Common myeloid progenitor, CD34-positive (primary cell): ENCODE results near the gene MGST3.

Source experiments
- CTCF ChIA-PET: fragments of 350-600 bp; sonication (Branson Sonifier 250); formaldehyde crosslinking; loops from one replicate; lab custom pipeline; 2021; ENCODE audit warnings: antibody characterized with exemption; lab: Charles Lee
- POLR2A ChIA-PET: fragments of 350-600 bp; sonication (Branson Sonifier 250); formaldehyde crosslinking; loops from one replicate; lab custom pipeline; 2021; ENCODE audit warnings: antibody characterized with exemption; lab: Charles Lee
- DNase-seq, 3 donors: peaks; one replicate each; pipeline versions ENCODE4 v3.0.0 to v3.0.0-alpha.2; 2013
- H3K27ac ChIP-seq, 2 experiments: 1 replicate in 1 of 2; 2 replicates in 1 of 2; pipeline ENCODE4 v1.7.0; 2013; ENCODE audit warnings: inconsistent platforms in 2 of 2, low read length in 2 of 2, mild to moderate bottlenecking in 2 of 2, low read depth in 1 of 2, moderate library complexity in 1 of 2; ENCODE audit not compliant: severe bottlenecking in 2 of 2, insufficient read depth in 1 of 2, poor library complexity in 1 of 2
- H3K27me3 ChIP-seq, 5 experiments: replicated peaks in 2 of 5; 1 replicate in 3 of 5; 2 replicates in 2 of 5; pipeline versions ENCODE4 v1.6.1 to v1.7.0; 2013; ENCODE audit warnings: low read length in 4 of 5, mild to moderate bottlenecking in 2 of 5, moderate library complexity in 2 of 5, inconsistent platforms in 1 of 5; ENCODE audit not compliant: insufficient read depth in 5 of 5, control insufficient read depth in 4 of 5
- H3K36me3 ChIP-seq, 4 experiments: 1 replicate in 2 of 4; 2 replicates in 2 of 4; pipeline versions ENCODE4 v1.6.1 to v1.7.0; 2013; ENCODE audit warnings: low read length in 3 of 4, control low read depth in 1 of 4, mild to moderate bottlenecking in 1 of 4; ENCODE audit not compliant: control insufficient read depth in 4 of 4, insufficient read depth in 4 of 4
- H3K4me1 ChIP-seq, 4 experiments: 1 replicate in 3 of 4; 2 replicates in 1 of 4; pipeline versions ENCODE4 v1.6.1 to v1.7.1; 2013; ENCODE audit warnings: low read length in 3 of 4, mild to moderate bottlenecking in 3 of 4, control low read depth in 1 of 4, inconsistent platforms in 1 of 4, moderate library complexity in 1 of 4; ENCODE audit not compliant: control insufficient read depth in 4 of 4, insufficient read depth in 4 of 4; ENCODE audit errors: control extremely low read depth in 1 of 4
- H3K4me3 ChIP-seq, 7 experiments: 1 replicate in 4 of 7; 2 replicates in 3 of 7; pipeline versions ENCODE4 v1.5.1 to v1.7.0; 2013; ENCODE audit warnings: mild to moderate bottlenecking in 7 of 7, low read length in 6 of 7, moderate library complexity in 6 of 7, inconsistent platforms in 2 of 7, low read depth in 2 of 7, control low read depth in 1 of 7; ENCODE audit not compliant: insufficient read depth in 4 of 7, control insufficient read depth in 1 of 7; ENCODE audit errors: extremely low read depth in 1 of 7
- H3K9me3 ChIP-seq, 5 experiments: 1 replicate in 4 of 5; 2 replicates in 1 of 5; pipeline versions ENCODE4 v1.6.1 to v1.7.1; 2013; ENCODE audit warnings: low read length in 4 of 5, mild to moderate bottlenecking in 2 of 5, inconsistent platforms in 1 of 5, low read depth in 1 of 5, moderate library complexity in 1 of 5; ENCODE audit not compliant: control insufficient read depth in 4 of 5, insufficient read depth in 2 of 5; ENCODE audit errors: control extremely low read depth in 1 of 5
- WGBS: methylation state at CpG from one replicate; pipeline ENCODE4 v1.1.5; 2013; ENCODE audit not compliant: insufficient coverage; 5-methylcytosine and 5-hydroxymethylcytosine counted together

Gene MGST3

GRCh38 chr1:165639821-165640623, 9.0 kb downstream of the MGST3 start:
- no peak overlapping the region for H3K27ac ChIP-seq
- CTCF ChIA-PET, result no interaction called here

GRCh38 chr1:165641231-165641987, 10.4 kb downstream of the MGST3 start:
- peaks cover 0 to 6% (median 0%) of the 10 kb centered on the region in 4 experiments for H3K4me1 ChIP-seq
- no peak overlapping the region for H3K4me3 ChIP-seq
- ChIA-PET POLR2A (no interaction called here), CTCF (no interaction called here)
- no peaks in the 10 kb centered on the region for H3K27me3 ChIP-seq
- H3K36me3 ChIP-seq, result peaks cover 0 to 3% (median under 1%) of the 10 kb centered on the region in 4 experiments
- no peak overlapping the region for H3K27ac ChIP-seq
- no peak for DNase-seq
- H3K9me3 ChIP-seq, result no peaks in the 10 kb centered on the region
- WGBS, result 100% methylated on average over 1 of the region's 2 CpGs

More at GRCh38 chr1:165639821-165640623, 9.0 kb downstream of the MGST3 start:
- Histone ChIP-seq H3K9me3 (no peaks in the 10 kb centered on the region), H3K4me1 (peaks cover 0 to 6% (median 0%) of the 10 kb centered on the region in 4 experiments), H3K4me3 (no peak overlapping the region), H3K27me3 (no peaks in the 10 kb centered on the region), H3K36me3 (peaks cover 0 to 3% (median under 1%) of the 10 kb centered on the region in 4 experiments)
- DNase-seq, result no peak
- WGBS, result no CpG with 5 or more reads among the region's 1 CpG
- POLR2A ChIA-PET, result no interaction called here

GRCh38 chr1:165644064-165644735, 13.2 kb downstream of the MGST3 start:
- no peak for DNase-seq
- Histone ChIP-seq H3K9me3 (no peaks in the 10 kb centered on the region), H3K27ac (no peak overlapping the region), H3K4me1 (peaks cover 0 to 5% (median 1%) of the 10 kb centered on the region in 4 experiments), H3K4me3 (no peak overlapping the region), H3K36me3 (peaks cover 0 to 2% (median 0%) of the 10 kb centered on the region in 4 experiments), H3K27me3 (no peaks in the 10 kb centered on the region)
- WGBS, result no CpG with 5 or more reads among the region's 2 CpGs
- ChIA-PET CTCF (interaction anchor here (1.0 to 1.6 kb wide), 2 partner anchors 11 to 44 kb away, joined by 5 to 6 read pairs; no protein-coding TSS in a partner anchor), POLR2A (interaction anchor here (0.6 kb wide), 1 partner anchor 12 kb away, joined by 3 read pairs; no protein-coding TSS in a partner anchor)

- Histone ChIP-seq H3K4me3 (no peak overlapping the region), H3K27me3 (no peaks in the 10 kb centered on the region), H3K4me1 (peaks cover 0 to 5% (median 1%) of the 10 kb centered on the region in 4 experiments), H3K36me3 (peaks cover 0 to 2% (median under 1%) of the 10 kb centered on the region in 4 experiments), H3K27ac (no peak overlapping the region), H3K9me3 (no peaks in the 10 kb centered on the region)
- DNase-seq, result peak; percentile 57 to 82 (median 69)
- WGBS, result 49% methylated on average over 3 of the region's 8 CpGs
- POLR2A ChIA-PET, result no interaction called here
- CTCF ChIA-PET, result interaction anchor here (1.0 to 1.6 kb wide), 4 partner anchors 9 to 45 kb away, joined by 3 to 6 read pairs (median 4); no protein-coding TSS in a partner anchor
Observed at GRCh38 chr1:165645654-165646366, 14.8 kb downstream of the MGST3 start.

- CTCF ChIA-PET, result interaction anchor here (0.7 to 1.3 kb wide), 3 partner anchors 15 to 270 kb away, joined by 3 read pairs; no protein-coding TSS in a partner anchor
- Histone ChIP-seq H3K36me3 (peaks cover 0 to 10% (median 3%) of the 10 kb centered on the region in 4 experiments), H3K9me3 (no peaks in the 10 kb centered on the region), H3K27ac (no peak overlapping the region), H3K4me3 (no peak overlapping the region), H3K4me1 (peaks cover 0 to 5% (median 1%) of the 10 kb centered on the region in 4 experiments), H3K27me3 (no peaks in the 10 kb centered on the region)
- no peak for DNase-seq
- POLR2A ChIA-PET, result no interaction called here
Observed at GRCh38 chr1:165647517-165647916, 16.5 kb downstream of the MGST3 start.

- POLR2A ChIA-PET, result no interaction called here
- no peak overlapping the region for H3K4me3 ChIP-seq
- peaks cover 0 to 11% (median 4%) of the 10 kb centered on the region in 4 experiments for H3K36me3 ChIP-seq
- WGBS, result 95% methylated on average over 4 of the region's 4 CpGs
- no peak for DNase-seq
- CTCF ChIA-PET, result interaction anchor here (0.7 to 1.3 kb wide), 4 partner anchors 11 to 43 kb away, joined by 3 to 4 read pairs (median 3); no protein-coding TSS in a partner anchor
- no peaks in the 10 kb centered on the region for H3K27me3 ChIP-seq
- H3K27ac ChIP-seq, result no peak overlapping the region
- H3K9me3 ChIP-seq, result no peaks in the 10 kb centered on the region
- H3K4me1 ChIP-seq, result peaks cover 0 to 5% (median 1%) of the 10 kb centered on the region in 4 experiments
Observed at GRCh38 chr1:165647970-165648369, 16.9 kb downstream of the MGST3 start.
